A549 (cell line): Measurements from ENCODE around the gene PLCB3. TPM values are rescaled to one million over a fixed set of nuclear protein-coding genes. Genes with fewer than 3 reads are reported as not detected.

Experiments
- ATAC-seq, 2 experiments: fragments of 200-7000 bp in 1 of 2; fragments of >200 bp in 1 of 2; cut with Nextera tagmentation in 1 of 2; cut with Tn5 transposase in 1 of 2; 3 replicates each; pipeline versions ENCODE4 v1.8.0 to v1.9.1; 2018 to 2020; ENCODE audit warnings: mild to moderate bottlenecking in 1 of 2, moderate library complexity in 1 of 2
- CTCF ChIA-PET: fragments of 300-600 bp; sonication (Branson Sonifier 250); formaldehyde crosslinking; extraction: SDS; loops from one replicate; lab custom pipeline; 2021; ENCODE audit warnings: antibody characterized with exemption, inconsistent platforms; lab: Yijun Ruan, JAX
- POLR2A ChIA-PET: fragments of 350-600 bp; formaldehyde crosslinking; extraction: SDS; loops from one replicate; lab custom pipeline; 2021; ENCODE audit warnings: antibody characterized with exemption, inconsistent platforms; lab: Yijun Ruan, JAX
- DNase-seq, 2 experiments: peaks; one replicate each; pipeline versions ENCODE4 v3.0.0 to v3.0.0-alpha.2; 2011 to 2016; ENCODE audit warnings: low read depth in 1 of 2, low spot score in 1 of 2
- FAIRE-seq: peaks from 2 replicates; lab custom pipeline; 2011; peaks lifted over from hg19 to GRCh38; lab: Jason Lieb, UNC
- H3K27ac ChIP-seq, 2 experiments: fragments of >200 bp; sonication (Bioruptor Twin); formaldehyde crosslinking; 3 replicates each; pipeline ENCODE4 v1.5.1; 2016 to 2017
- H3K4me1 ChIP-seq: fragments of >200 bp; sonication (Bioruptor Twin); formaldehyde crosslinking; 3 replicates; pipeline ENCODE4 v1.6.1; 2016
- H3K4me2 ChIP-seq: fragments of >200 bp; sonication (Bioruptor Twin); formaldehyde crosslinking; 3 replicates; pipeline ENCODE4 v1.6.1; 2016
- H3K4me3 ChIP-seq: fragments of >200 bp; sonication (Bioruptor Twin); formaldehyde crosslinking; 3 replicates; pipeline ENCODE4 v1.5.1; 2016
- H3K9me3 ChIP-seq: fragments of >200 bp; sonication (Bioruptor Twin); formaldehyde crosslinking; 3 replicates; pipeline ENCODE4 v1.6.1; 2016
- CBX2 ChIP-seq: fragments of 200-600 bp; sonication (generic); IDR thresholded peaks from 2 replicates; pipeline ENCODE4 v1.6.1; 2016; ENCODE audit warnings: low read depth, mild to moderate bottlenecking, borderline replicate concordance
- CEBPB ChIP-seq, 2 experiments: fragments of >200 bp in 1 of 2; sonication (Bioruptor Twin) in 1 of 2; formaldehyde crosslinking in 1 of 2; IDR thresholded peaks; 2 replicates each; pipeline ENCODE4 v1.6.1; 2012 to 2016
- CHD4 ChIP-seq: fragments of 200-600 bp; sonication (generic); IDR thresholded peaks from 2 replicates; pipeline ENCODE4 v1.6.1; 2016; ENCODE audit warnings: antibody characterized with exemption, mild to moderate bottlenecking, borderline replicate concordance
- ESRRA ChIP-seq: fragments of 150-350 bp; IDR thresholded peaks from 2 replicates; pipeline ENCODE4 v1.6.1; 2014; ENCODE audit warnings: mild to moderate bottlenecking, low read length, borderline replicate concordance
- FOSB ChIP-seq: fragments of 250-450 bp; sonication (Bioruptor Pico); IDR thresholded peaks from 2 replicates; pipeline ENCODE4 v1.5.0; 2020; ENCODE audit warnings: mild to moderate bottlenecking, moderate library complexity
- FOSL2 ChIP-seq, 2 experiments: fragments of 450-650 bp in 1 of 2; fragments of >200 bp in 1 of 2; sonication (Bioruptor Twin) in 1 of 2; formaldehyde crosslinking; IDR thresholded peaks; 2 replicates each; pipeline versions ENCODE4 v1.5.0 to v1.6.1; 2016 to 2020; ENCODE audit warnings: mild to moderate bottlenecking in 1 of 2, moderate library complexity in 1 of 2
- GATA3 ChIP-seq: IDR thresholded peaks from 2 replicates; pipeline ENCODE4 v1.6.1; 2012; ENCODE audit warnings: borderline replicate concordance
- HOXB13 ChIP-seq: fragments of 250-450 bp; sonication (Bioruptor Pico); IDR thresholded peaks from 2 replicates; pipeline ENCODE4 v1.5.0; 2020; ENCODE audit warnings: low read depth, mild to moderate bottlenecking, moderate library complexity
- HOXB5 ChIP-seq: fragments of 250-450 bp; sonication (Bioruptor Pico); IDR thresholded peaks from 2 replicates; pipeline ENCODE4 v1.5.0; 2020; ENCODE audit warnings: mild to moderate bottlenecking, moderate library complexity
- JUN ChIP-seq, 2 experiments: fragments of >200 bp; sonication (Bioruptor Twin); formaldehyde crosslinking; IDR thresholded peaks; 2 replicates in 1 of 2; 3 replicates in 1 of 2; pipeline ENCODE4 v1.6.1; 2016 to 2017
- MAZ ChIP-seq: fragments of 150-350 bp; IDR thresholded peaks from 2 replicates; pipeline ENCODE4 v1.6.1; 2014; ENCODE audit warnings: antibody characterized with exemption, low read depth, low read length, borderline replicate concordance
- MYC ChIP-seq: IDR thresholded peaks from 2 replicates; pipeline ENCODE4 v1.6.1; 2012; ENCODE audit warnings: mild to moderate bottlenecking, inconsistent platforms, low read length, improper control_type of control experiment, borderline replicate concordance
- PHF8 ChIP-seq: fragments of 200-600 bp; sonication (generic); IDR thresholded peaks from 2 replicates; pipeline ENCODE4 v1.6.1; 2016; ENCODE audit warnings: low read depth, mild to moderate bottlenecking, antibody characterized with exemption, moderate library complexity, borderline replicate concordance
- POLR2AphosphoS2 ChIP-seq: conservative IDR thresholded peaks from 2 replicates; pipeline ENCODE4 v1.6.1; 2012; ENCODE audit warnings: low read length, improper control_type of control experiment, inconsistent platforms
- RAD21 ChIP-seq, 2 experiments: fragments of >200 bp in 1 of 2; sonication (Bioruptor Twin) in 1 of 2; formaldehyde crosslinking in 1 of 2; IDR thresholded peaks in 1 of 2; conservative IDR thresholded peaks in 1 of 2; 2 replicates in 1 of 2; 3 replicates in 1 of 2; pipeline ENCODE4 v1.6.1; 2012 to 2018; ENCODE audit warnings: inconsistent platforms in 1 of 2
- SMC3 ChIP-seq: fragments of >200 bp; sonication (Bioruptor Twin); formaldehyde crosslinking; IDR thresholded peaks from 3 replicates; pipeline ENCODE4 v1.6.1; 2018; ENCODE audit warnings: inconsistent platforms
- WGBS: methylation state at CpG from one replicate; pipeline ENCODE4 v1.1.6; 2017; ENCODE audit errors: missing lambda C conversion rate; 5-methylcytosine and 5-hydroxymethylcytosine counted together
- polyA plus RNA-seq, 4 experiments: library from polyadenylated mRNA; depleted of rRNA in 3 of 4; stranded (reverse); fragments of >200 nt; fragmentation: RNase III in 1 of 4; extraction: RNeasy Plus Mini Kit Qiagen cat#74134 plus additional on column Dnase treatment in 1 of 4; gene quantifications; 2 replicates in 3 of 4; 3 replicates in 1 of 4; pipeline ENCODE4 v1.2.3, GENCODE V29; 2011 to 2017
- TF ChIP-seq, protein P1 (sequence below): IDR thresholded peaks from 2 replicates; pipeline ENCODE4 v1.6.1; 2012; ENCODE audit warnings: low read depth, borderline replicate concordance
- TF ChIP-seq, protein P2 (sequence below): fragments of 450-650 bp; IDR thresholded peaks from 2 replicates; pipeline ENCODE4 v1.6.1; 2014; ENCODE audit warnings: antibody characterized with exemption
- TF ChIP-seq, protein P3 (sequence below): IDR thresholded peaks from 2 replicates; pipeline ENCODE4 v1.6.1; 2012
- TF ChIP-seq, protein P4 (sequence below): fragments of >200 bp; sonication (Bioruptor Twin); formaldehyde crosslinking; IDR thresholded peaks from 3 replicates; pipeline ENCODE4 v1.5.1; 2016
- TF ChIP-seq, protein P5 (sequence below): IDR thresholded peaks from 2 replicates; pipeline ENCODE4 v1.6.1; 2012
- TF ChIP-seq, protein P6 (sequence below): fragments of 200-600 bp; sonication (generic); IDR thresholded peaks from 2 replicates; pipeline ENCODE4 v1.6.1; 2016; ENCODE audit warnings: antibody characterized with exemption, mild to moderate bottlenecking, moderate library complexity

PLCB3 gene
- polyA plus RNA-seq, 2 of the 4 experiments (the other 2 are of a cell fraction): 8.8 to 21.2 TPM

DNA sequence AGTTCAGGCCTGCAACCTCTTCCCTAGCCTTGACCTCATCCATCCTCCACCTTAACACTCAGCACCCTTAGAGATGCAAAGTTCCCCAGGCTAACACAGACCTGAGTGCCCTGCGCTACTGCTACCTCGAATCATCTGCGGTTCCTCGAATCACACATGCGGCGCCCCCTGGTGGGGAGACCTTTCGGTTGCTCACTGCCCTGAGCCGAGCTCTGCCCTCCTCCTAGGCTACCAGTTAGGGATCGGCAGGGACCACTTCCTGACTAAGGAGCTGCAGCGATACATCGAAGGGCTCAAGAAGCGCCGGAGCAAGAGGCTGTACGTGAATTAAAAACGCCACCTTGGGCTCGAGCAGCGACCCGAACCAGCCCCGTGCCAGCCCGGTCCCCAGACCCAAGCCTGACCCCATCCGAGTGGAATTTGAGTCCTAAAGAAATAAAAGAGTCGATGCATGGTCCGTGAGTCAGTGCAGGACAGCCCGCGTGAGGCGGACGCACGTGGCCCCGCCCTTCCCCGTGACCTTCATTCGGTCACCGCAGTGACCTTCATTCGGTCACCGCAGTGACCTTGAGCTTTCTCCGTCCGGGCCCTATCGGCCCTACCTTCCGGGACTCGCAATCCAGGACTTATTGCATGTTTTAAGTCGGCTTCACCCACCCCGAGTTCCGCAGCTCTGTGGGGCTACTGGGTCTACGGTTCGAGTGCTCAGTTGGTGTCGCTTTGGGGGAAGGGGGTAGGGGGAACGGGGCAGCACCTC is 53.2 kb downstream of the PLCB3 start (continued):
- TF ChIP-seq, protein P1, sequence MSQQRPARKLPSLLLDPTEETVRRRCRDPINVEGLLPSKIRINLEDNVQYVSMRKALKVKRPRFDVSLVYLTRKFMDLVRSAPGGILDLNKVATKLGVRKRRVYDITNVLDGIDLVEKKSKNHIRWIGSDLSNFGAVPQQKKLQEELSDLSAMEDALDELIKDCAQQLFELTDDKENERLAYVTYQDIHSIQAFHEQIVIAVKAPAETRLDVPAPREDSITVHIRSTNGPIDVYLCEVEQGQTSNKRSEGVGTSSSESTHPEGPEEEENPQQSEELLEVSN: 0 out of 2 replicates have a peak, but pooled peaks have one; percentile 57
- TF ChIP-seq ESRRA (peak; percentile 100), SMC3 (peak; percentile 67; the same call in 2 of the 3 replicates), GATA3 (no peak), CHD4 (no peak), RAD21 (conservative IDR thresholded peaks at IDR 0.05 in 1 of 2, IDR thresholded peaks at IDR 0.05 in 1 of 2) (peak; percentile 53 to 56), FOSL2 (IDR thresholded peaks at IDR 0.05) (no peak), FOSL2 (CRISPR knock-in tag; IDR thresholded peaks at IDR 0.05) (peak; percentile 30; the same call in 1 of the 2 replicates), HOXB13 (no peak)
- TF ChIP-seq, protein P2, sequence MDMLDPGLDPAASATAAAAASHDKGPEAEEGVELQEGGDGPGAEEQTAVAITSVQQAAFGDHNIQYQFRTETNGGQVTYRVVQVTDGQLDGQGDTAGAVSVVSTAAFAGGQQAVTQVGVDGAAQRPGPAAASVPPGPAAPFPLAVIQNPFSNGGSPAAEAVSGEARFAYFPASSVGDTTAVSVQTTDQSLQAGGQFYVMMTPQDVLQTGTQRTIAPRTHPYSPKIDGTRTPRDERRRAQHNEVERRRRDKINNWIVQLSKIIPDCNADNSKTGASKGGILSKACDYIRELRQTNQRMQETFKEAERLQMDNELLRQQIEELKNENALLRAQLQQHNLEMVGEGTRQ: peak; percentile 67
- TF ChIP-seq, protein P3, sequence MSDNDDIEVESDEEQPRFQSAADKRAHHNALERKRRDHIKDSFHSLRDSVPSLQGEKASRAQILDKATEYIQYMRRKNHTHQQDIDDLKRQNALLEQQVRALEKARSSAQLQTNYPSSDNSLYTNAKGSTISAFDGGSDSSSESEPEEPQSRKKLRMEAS: peak; percentile 87

DNA sequence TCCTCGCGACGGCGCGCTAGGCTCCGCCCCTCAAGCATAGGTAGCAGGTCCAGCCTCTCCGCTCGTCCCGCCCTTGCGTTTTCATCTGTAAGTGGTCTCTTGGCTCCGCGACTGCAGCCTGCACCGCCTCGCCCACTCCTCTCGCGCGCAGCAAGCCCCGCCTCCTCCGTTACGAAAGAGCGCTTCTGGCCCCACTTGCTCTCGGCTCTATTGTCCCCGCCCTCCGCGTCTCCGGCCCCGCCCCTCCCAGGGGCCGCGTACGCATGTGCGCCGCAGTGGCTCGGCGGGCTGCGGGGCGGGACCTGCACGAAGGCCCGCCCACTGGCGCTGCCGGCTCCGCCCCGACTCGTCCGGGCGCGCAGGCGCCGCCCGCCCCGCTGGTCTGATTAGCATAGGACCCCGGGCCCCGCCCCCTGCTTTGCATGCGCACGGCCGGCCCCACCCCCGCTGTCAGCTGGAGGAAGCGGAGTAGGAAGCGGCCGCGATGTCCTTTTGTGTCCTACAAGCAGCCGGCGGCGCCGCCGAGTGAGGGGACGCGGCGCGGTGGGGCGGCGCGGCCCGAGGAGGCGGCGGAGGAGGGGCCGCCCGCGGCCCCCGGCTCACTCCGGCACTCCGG is 53.9 kb downstream of the PLCB3 start, which contains the start of gene ESRRA:
ESRRA (plus strand) TSS at position 450 of the 616 bp plus-strand sequence. CDS start 1,656 bp downstream, outside the sequence.
- Histone ChIP-seq H3K27ac (peak within 1 kb of the TSS; percentile 85 to 94), H3K9me3 (no peaks in the 10 kb centered on the region), H3K4me1 (peaks cover 20% of the 10 kb centered on the region), H3K4me2 (peak within 1 kb of the TSS; percentile 99), H3K4me3 (peak within 1 kb of the TSS; percentile 73)
- ChIA-PET POLR2A (interaction anchor here (0.7 to 2.8 kb wide), 13 partner anchors 13 to 120 kb away, joined by 3 to 34 read pairs (median 4); partner anchors contain the start of genes BAD, GPR137, NUDT22 and PPP1R14B), CTCF (interaction anchor here (0.7 to 20.7 kb wide), 20 partner anchors 10 to 468 kb away, joined by 3 to 996 read pairs (median 8); partner anchors contain the start of genes BAD, CCDC88B, DNAJC4 and FERMT3)
- FAIRE-seq (no peak), ATAC-seq (peak; percentile 68 to 74), DNase-seq (peak; percentile 94 to 99)
- under 1% methylated on average over 14 of the region's 81 CpGs for WGBS
- TF ChIP-seq HOXB5 (CRISPR knock-in tag): no peak
- no peak for TF ChIP-seq POLR2AphosphoS2
- no peak for TF ChIP-seq PHF8
- no peak for TF ChIP-seq FOSB (CRISPR knock-in tag)
- TF ChIP-seq, protein P2: no peak
- 0 out of 2 replicates have a peak, but pooled peaks have one; percentile 63 for TF ChIP-seq MAZ
- TF ChIP-seq, protein P1: no peak
- TF ChIP-seq, protein P4, sequence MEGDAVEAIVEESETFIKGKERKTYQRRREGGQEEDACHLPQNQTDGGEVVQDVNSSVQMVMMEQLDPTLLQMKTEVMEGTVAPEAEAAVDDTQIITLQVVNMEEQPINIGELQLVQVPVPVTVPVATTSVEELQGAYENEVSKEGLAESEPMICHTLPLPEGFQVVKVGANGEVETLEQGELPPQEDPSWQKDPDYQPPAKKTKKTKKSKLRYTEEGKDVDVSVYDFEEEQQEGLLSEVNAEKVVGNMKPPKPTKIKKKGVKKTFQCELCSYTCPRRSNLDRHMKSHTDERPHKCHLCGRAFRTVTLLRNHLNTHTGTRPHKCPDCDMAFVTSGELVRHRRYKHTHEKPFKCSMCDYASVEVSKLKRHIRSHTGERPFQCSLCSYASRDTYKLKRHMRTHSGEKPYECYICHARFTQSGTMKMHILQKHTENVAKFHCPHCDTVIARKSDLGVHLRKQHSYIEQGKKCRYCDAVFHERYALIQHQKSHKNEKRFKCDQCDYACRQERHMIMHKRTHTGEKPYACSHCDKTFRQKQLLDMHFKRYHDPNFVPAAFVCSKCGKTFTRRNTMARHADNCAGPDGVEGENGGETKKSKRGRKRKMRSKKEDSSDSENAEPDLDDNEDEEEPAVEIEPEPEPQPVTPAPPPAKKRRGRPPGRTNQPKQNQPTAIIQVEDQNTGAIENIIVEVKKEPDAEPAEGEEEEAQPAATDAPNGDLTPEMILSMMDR: no peak
- peak; percentile 46 for TF ChIP-seq MYC
- TF ChIP-seq CBX2: no peak
- TF ChIP-seq CEBPB (IDR thresholded peaks at IDR 0.05): peak in 1 of 2 experiments; percentile 77; a peak in 2 of 4 replicates
- peak in 1 of 2 experiments; percentile 10; a peak in 1 of 5 replicates for TF ChIP-seq JUN (IDR thresholded peaks at IDR 0.05)
- TF ChIP-seq, protein P5, sequence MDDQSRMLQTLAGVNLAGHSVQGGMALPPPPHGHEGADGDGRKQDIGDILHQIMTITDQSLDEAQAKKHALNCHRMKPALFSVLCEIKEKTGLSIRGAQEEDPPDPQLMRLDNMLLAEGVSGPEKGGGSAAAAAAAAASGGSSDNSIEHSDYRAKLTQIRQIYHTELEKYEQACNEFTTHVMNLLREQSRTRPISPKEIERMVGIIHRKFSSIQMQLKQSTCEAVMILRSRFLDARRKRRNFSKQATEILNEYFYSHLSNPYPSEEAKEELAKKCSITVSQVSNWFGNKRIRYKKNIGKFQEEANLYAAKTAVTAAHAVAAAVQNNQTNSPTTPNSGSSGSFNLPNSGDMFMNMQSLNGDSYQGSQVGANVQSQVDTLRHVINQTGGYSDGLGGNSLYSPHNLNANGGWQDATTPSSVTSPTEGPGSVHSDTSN: peak; percentile 67
- TF ChIP-seq, protein P6, sequence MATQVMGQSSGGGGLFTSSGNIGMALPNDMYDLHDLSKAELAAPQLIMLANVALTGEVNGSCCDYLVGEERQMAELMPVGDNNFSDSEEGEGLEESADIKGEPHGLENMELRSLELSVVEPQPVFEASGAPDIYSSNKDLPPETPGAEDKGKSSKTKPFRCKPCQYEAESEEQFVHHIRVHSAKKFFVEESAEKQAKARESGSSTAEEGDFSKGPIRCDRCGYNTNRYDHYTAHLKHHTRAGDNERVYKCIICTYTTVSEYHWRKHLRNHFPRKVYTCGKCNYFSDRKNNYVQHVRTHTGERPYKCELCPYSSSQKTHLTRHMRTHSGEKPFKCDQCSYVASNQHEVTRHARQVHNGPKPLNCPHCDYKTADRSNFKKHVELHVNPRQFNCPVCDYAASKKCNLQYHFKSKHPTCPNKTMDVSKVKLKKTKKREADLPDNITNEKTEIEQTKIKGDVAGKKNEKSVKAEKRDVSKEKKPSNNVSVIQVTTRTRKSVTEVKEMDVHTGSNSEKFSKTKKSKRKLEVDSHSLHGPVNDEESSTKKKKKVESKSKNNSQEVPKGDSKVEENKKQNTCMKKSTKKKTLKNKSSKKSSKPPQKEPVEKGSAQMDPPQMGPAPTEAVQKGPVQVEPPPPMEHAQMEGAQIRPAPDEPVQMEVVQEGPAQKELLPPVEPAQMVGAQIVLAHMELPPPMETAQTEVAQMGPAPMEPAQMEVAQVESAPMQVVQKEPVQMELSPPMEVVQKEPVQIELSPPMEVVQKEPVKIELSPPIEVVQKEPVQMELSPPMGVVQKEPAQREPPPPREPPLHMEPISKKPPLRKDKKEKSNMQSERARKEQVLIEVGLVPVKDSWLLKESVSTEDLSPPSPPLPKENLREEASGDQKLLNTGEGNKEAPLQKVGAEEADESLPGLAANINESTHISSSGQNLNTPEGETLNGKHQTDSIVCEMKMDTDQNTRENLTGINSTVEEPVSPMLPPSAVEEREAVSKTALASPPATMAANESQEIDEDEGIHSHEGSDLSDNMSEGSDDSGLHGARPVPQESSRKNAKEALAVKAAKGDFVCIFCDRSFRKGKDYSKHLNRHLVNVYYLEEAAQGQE: no peak
- TF ChIP-seq, protein P3: no peak; the same call in 1 of the 2 replicates
